Left renal pelvis (tissue), 4 donors: ENCODE data around the gene GRID2. TPM values are rescaled to one million over a fixed set of nuclear protein-coding genes. Genes with fewer than 3 reads are reported as not detected.
"Not testable (repeated sequence)": the region's sequence is repeated elsewhere in the genome, so short reads cannot be mapped to it uniquely, and the experiment has no call there.

ENCODE experiments used
- DNase-seq, 4 donors: peaks; one replicate each; pipeline ENCODE4 v3.0.0-alpha.2; 2013; ENCODE audit warnings: low read depth in 4 of 4, low spot score in 3 of 4
- polyA plus RNA-seq, 4 donors: library from polyadenylated mRNA; unstranded; fragments of 120-200 nt; gene quantifications; one replicate each; pipeline ENCODE4 v1.2.1, GENCODE V29; 2013; ENCODE audit not compliant: insufficient read length in 4 of 4

The GRID2 gene
- polyA plus RNA-seq, 4 donors: 2.9 to 7.1 (median 3.4) TPM

GRCh38 chr4:93359586-93359985 is 1055.8 kb downstream of the GRID2 start:
- no peak for DNase-seq

- not testable (repeated sequence) for DNase-seq
Observed at GRCh38 chr4:93366169-93366755, 1062.5 kb downstream of the GRID2 start.

GRCh38 chr4:93368968-93369367 is 1065.2 kb downstream of the GRID2 start:
- DNase-seq: no peak

GRCh38 chr4:93370256-93370655 is 1066.5 kb downstream of the GRID2 start:
- no peak for DNase-seq

- no peak for DNase-seq
Observed at GRCh38 chr4:93373893-93374860, 1070.4 kb downstream of the GRID2 start.

- no peak for DNase-seq
Observed at GRCh38 chr4:93384241-93384640, 1080.5 kb downstream of the GRID2 start.

GRCh38 chr4:93384887-93385286 is 1081.1 kb downstream of the GRID2 start:
- no peak for DNase-seq

GRCh38 chr4:93394545-93395081 is 1090.8 kb downstream of the GRID2 start:
- DNase-seq: no peak

GRCh38 chr4:93396272-93396671 is 1092.5 kb downstream of the GRID2 start:
- no peak for DNase-seq

- DNase-seq: no peak
Observed at GRCh38 chr4:93403571-93403970, 1099.8 kb downstream of the GRID2 start.

GRCh38 chr4:93407493-93408275 is 1103.9 kb downstream of the GRID2 start:
- no peak for DNase-seq

- no peak for DNase-seq
Observed at GRCh38 chr4:93409035-93409434, 1105.3 kb downstream of the GRID2 start.

GRCh38 chr4:93414041-93414550 is 1110.3 kb downstream of the GRID2 start:
- DNase-seq: no peak

- no peak for DNase-seq
Observed at GRCh38 chr4:93416344-93417128, 1112.8 kb downstream of the GRID2 start.

- no peak for DNase-seq
Observed at GRCh38 chr4:93431371-93431770, 1127.6 kb downstream of the GRID2 start.

GRCh38 chr4:93433840-93434239 is 1130.1 kb downstream of the GRID2 start:
- no peak for DNase-seq

GRCh38 chr4:93436000-93436626 is 1132.3 kb downstream of the GRID2 start:
- no peak for DNase-seq

- no peak for DNase-seq
Observed at GRCh38 chr4:93437991-93438390, 1134.2 kb downstream of the GRID2 start.

- DNase-seq: no peak
Observed at GRCh38 chr4:93444860-93445259, 1141.1 kb downstream of the GRID2 start.
